Left ventricle myocardium inferior (tissue), 1 donor: ENCODE measurements around the gene CDC42BPB. TPM values are rescaled to one million over a fixed set of nuclear protein-coding genes. Genes with fewer than 3 reads are reported as not detected.

ENCODE experiments used
- DNase-seq: peaks from one replicate; pipeline ENCODE4 v3.0.0-alpha.2; 2020
- H3K27ac ChIP-seq: fragments of 200-600 bp; replicated peaks from 2 replicates; pipeline ENCODE4 v1.8.0; 2021
- H3K27me3 ChIP-seq: fragments of 200-600 bp; 2 replicates; pipeline ENCODE4 v1.8.0; 2021; ENCODE audit warnings: low read depth
- H3K36me3 ChIP-seq: fragments of 200-600 bp; 2 replicates; pipeline ENCODE4 v1.8.0; 2021
- H3K4me1 ChIP-seq: fragments of 200-600 bp; 2 replicates; pipeline ENCODE4 v1.8.0; 2021
- H3K4me3 ChIP-seq: fragments of 200-600 bp; 2 replicates; pipeline ENCODE4 v1.8.0; 2021; ENCODE audit warnings: mild to moderate bottlenecking, moderate library complexity
- H3K9me3 ChIP-seq: fragments of 200-600 bp; replicated peaks from 2 replicates; pipeline ENCODE4 v1.8.0; 2021
- CTCF ChIP-seq: fragments of 200-600 bp; IDR thresholded peaks from 2 replicates; pipeline ENCODE4 v1.8.0; 2021; ENCODE audit warnings: antibody characterized with exemption, mild to moderate bottlenecking, borderline replicate concordance
- intact Hi-C: fragments of 100-400 bp; cut with micrococcal nuclease; formaldehyde crosslinking; loops from one replicate; pipeline ENCODE4 v1.11.0; 2022
- total RNA-seq: library from RNA; stranded (reverse); fragmentation: NEBNext Ultra II Directional; extraction: Animal tissue kit (Norgen Biotek cat#: 25700); gene quantifications from one replicate; pipeline ENCODE4 v1.2.1, GENCODE V29; 2021
- donor health status: DM: no; HTN: yes; CAD: no; lungs with severe emphysema.

CDC42BPB gene
- total RNA-seq, 1 donor from 2014 or later = 67.1 TPM

GRCh38 chr14:102986810-102987579 lies 70.4 kb downstream of the CDC42BPB start:
- no peak overlapping the region for H3K27ac ChIP-seq
- intact Hi-C loops = no loop called here
- no peaks in the 10 kb centered on the region for H3K4me1 ChIP-seq
- no peak for DNase-seq
- no peak overlapping the region for H3K4me3 ChIP-seq
- H3K36me3 ChIP-seq = peaks cover 92% of the 10 kb centered on the region
- TF ChIP-seq CTCF = no peak
- peaks cover 22% of the 10 kb centered on the region for H3K9me3 ChIP-seq
- H3K27me3 ChIP-seq = no peaks in the 10 kb centered on the region

- Histone ChIP-seq H3K9me3 (peaks cover 22% of the 10 kb centered on the region), H3K4me1 (no peaks in the 10 kb centered on the region), H3K27ac (no peak overlapping the region), H3K4me3 (no peak overlapping the region), H3K36me3 (peaks cover 92% of the 10 kb centered on the region), H3K27me3 (no peaks in the 10 kb centered on the region)
- intact Hi-C loops = no loop called here
- no peak for TF ChIP-seq CTCF
- no peak for DNase-seq
Measured at GRCh38 chr14:102985665-102986064, 71.7 kb downstream of the CDC42BPB start.

GRCh38 chr14:102984336-102985102 lies 72.8 kb downstream of the CDC42BPB start:
- H3K4me3 ChIP-seq = no peak overlapping the region
- H3K36me3 ChIP-seq = peaks cover 92% of the 10 kb centered on the region
- intact Hi-C loops = no loop called here
- TF ChIP-seq CTCF = no peak
- no peak for DNase-seq
- no peak overlapping the region for H3K27ac ChIP-seq
- H3K9me3 ChIP-seq = peaks cover 22% of the 10 kb centered on the region
- H3K4me1 ChIP-seq = no peaks in the 10 kb centered on the region
- H3K27me3 ChIP-seq = no peaks in the 10 kb centered on the region

GRCh38 chr14:102983496-102983895 lies 73.9 kb downstream of the CDC42BPB start:
- H3K27me3 ChIP-seq = no peaks in the 10 kb centered on the region
- H3K27ac ChIP-seq = no peak overlapping the region
- peaks cover 92% of the 10 kb centered on the region for H3K36me3 ChIP-seq
- H3K9me3 ChIP-seq = peaks cover 13% of the 10 kb centered on the region
- H3K4me3 ChIP-seq = no peak overlapping the region
- no peak for DNase-seq
- no peak for TF ChIP-seq CTCF
- no peaks in the 10 kb centered on the region for H3K4me1 ChIP-seq
- intact Hi-C loops = no loop called here

GRCh38 chr14:102982852-102983470 lies 74.4 kb downstream of the CDC42BPB start:
- Histone ChIP-seq H3K27ac (no peak overlapping the region), H3K36me3 (peaks cover 92% of the 10 kb centered on the region), H3K4me3 (no peak overlapping the region), H3K27me3 (no peaks in the 10 kb centered on the region), H3K9me3 (peaks cover 7% of the 10 kb centered on the region), H3K4me1 (no peaks in the 10 kb centered on the region)
- intact Hi-C loops = no loop called here
- no peak for TF ChIP-seq CTCF
- no peak for DNase-seq
